Panc1 (cell line): ENCODE measurements around the gene INPP5D.

Source experiments
- POLR2AphosphoS5 ChIP-seq: IDR thresholded peaks from 2 replicates; pipeline ENCODE4 v1.6.1; 2012; ENCODE audit warnings: mild to moderate bottlenecking, low read depth, low read length, moderate library complexity
- TCF7L2 ChIP-seq: IDR thresholded peaks from 2 replicates; pipeline ENCODE4 v1.6.1; 2011; ENCODE audit warnings: mild to moderate bottlenecking, low read depth, low read length, inconsistent platforms
- TF ChIP-seq, protein P1 (sequence below): fragments of 450-650 bp; IDR thresholded peaks from 2 replicates; pipeline ENCODE4 v1.5.1; 2017; ENCODE audit warnings: mild to moderate bottlenecking
- TF ChIP-seq, protein P2 (sequence below), 2 experiments: IDR thresholded peaks; 2 replicates each; pipeline ENCODE4 v1.6.1; 2011 to 2012; ENCODE audit warnings: low read depth in 2 of 2, control low read depth in 1 of 2, low read length in 1 of 2, mild to moderate bottlenecking in 1 of 2, moderate library complexity in 1 of 2; ENCODE audit not compliant: insufficient read depth in 1 of 2

DNA sequence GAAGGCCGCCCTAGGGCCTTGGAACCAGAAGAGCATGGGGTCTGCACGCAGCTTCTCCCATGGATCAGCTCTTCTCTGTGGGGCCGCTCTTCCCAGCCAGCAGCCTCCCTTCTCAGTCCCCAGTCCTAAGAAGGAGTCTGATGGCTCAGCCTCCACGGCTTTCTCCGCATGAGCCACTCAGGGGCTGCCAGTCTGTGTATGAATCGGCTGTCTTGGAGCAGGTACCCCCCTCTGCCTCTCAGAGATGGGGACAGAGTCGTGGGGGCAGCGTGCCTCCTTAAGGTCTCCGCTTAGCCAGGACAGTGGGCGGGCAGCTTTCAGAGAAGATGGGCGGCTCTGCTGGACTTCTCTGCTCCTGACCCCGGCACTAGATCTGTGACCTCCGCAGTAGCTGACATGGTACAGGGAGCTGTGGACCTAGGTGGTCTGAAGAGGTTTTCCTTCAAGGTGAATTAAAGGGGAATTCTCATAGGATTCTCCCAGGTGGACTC, 21.6 kb downstream of the INPP5D start:
- TF ChIP-seq, protein P1, sequence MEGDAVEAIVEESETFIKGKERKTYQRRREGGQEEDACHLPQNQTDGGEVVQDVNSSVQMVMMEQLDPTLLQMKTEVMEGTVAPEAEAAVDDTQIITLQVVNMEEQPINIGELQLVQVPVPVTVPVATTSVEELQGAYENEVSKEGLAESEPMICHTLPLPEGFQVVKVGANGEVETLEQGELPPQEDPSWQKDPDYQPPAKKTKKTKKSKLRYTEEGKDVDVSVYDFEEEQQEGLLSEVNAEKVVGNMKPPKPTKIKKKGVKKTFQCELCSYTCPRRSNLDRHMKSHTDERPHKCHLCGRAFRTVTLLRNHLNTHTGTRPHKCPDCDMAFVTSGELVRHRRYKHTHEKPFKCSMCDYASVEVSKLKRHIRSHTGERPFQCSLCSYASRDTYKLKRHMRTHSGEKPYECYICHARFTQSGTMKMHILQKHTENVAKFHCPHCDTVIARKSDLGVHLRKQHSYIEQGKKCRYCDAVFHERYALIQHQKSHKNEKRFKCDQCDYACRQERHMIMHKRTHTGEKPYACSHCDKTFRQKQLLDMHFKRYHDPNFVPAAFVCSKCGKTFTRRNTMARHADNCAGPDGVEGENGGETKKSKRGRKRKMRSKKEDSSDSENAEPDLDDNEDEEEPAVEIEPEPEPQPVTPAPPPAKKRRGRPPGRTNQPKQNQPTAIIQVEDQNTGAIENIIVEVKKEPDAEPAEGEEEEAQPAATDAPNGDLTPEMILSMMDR: no peak
- TF ChIP-seq POLR2AphosphoS5 (no peak), TCF7L2 (no peak)
- TF ChIP-seq, protein P2, sequence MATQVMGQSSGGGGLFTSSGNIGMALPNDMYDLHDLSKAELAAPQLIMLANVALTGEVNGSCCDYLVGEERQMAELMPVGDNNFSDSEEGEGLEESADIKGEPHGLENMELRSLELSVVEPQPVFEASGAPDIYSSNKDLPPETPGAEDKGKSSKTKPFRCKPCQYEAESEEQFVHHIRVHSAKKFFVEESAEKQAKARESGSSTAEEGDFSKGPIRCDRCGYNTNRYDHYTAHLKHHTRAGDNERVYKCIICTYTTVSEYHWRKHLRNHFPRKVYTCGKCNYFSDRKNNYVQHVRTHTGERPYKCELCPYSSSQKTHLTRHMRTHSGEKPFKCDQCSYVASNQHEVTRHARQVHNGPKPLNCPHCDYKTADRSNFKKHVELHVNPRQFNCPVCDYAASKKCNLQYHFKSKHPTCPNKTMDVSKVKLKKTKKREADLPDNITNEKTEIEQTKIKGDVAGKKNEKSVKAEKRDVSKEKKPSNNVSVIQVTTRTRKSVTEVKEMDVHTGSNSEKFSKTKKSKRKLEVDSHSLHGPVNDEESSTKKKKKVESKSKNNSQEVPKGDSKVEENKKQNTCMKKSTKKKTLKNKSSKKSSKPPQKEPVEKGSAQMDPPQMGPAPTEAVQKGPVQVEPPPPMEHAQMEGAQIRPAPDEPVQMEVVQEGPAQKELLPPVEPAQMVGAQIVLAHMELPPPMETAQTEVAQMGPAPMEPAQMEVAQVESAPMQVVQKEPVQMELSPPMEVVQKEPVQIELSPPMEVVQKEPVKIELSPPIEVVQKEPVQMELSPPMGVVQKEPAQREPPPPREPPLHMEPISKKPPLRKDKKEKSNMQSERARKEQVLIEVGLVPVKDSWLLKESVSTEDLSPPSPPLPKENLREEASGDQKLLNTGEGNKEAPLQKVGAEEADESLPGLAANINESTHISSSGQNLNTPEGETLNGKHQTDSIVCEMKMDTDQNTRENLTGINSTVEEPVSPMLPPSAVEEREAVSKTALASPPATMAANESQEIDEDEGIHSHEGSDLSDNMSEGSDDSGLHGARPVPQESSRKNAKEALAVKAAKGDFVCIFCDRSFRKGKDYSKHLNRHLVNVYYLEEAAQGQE (IDR thresholded peaks at IDR 0.05; ENCODE audit: insufficient read depth in 1 of 2, low read depth in 2 of 2, low read length in 1 of 2): no peak
